HUES48 (cell line): ENCODE data around the gene CNTN5.
"Not testable (repeated sequence)": the region's sequence is repeated elsewhere in the genome, so short reads cannot be mapped to it uniquely, and the experiment has no call there.

Experiments
- H3K27ac ChIP-seq: one replicate; pipeline ENCODE4 v1.7.0; 2013; ENCODE audit warnings: low read depth, low read length, inconsistent platforms
- H3K27me3 ChIP-seq: 2 replicates; pipeline ENCODE4 v1.6.1; 2013; ENCODE audit warnings: mild to moderate bottlenecking, low read length; ENCODE audit not compliant: control insufficient read depth, insufficient read depth
- H3K36me3 ChIP-seq: 2 replicates; pipeline ENCODE4 v1.6.1; 2013; ENCODE audit warnings: low read length; ENCODE audit not compliant: control insufficient read depth, insufficient read depth
- H3K4me1 ChIP-seq: 2 replicates; pipeline ENCODE4 v1.6.1; 2013; ENCODE audit warnings: mild to moderate bottlenecking, low read length; ENCODE audit not compliant: control insufficient read depth, insufficient read depth
- H3K4me3 ChIP-seq: 2 replicates; pipeline ENCODE4 v1.5.1; 2013; ENCODE audit warnings: mild to moderate bottlenecking, low read depth, low read length
- H3K9ac ChIP-seq: 2 replicates; pipeline ENCODE4 v1.6.1; 2013; ENCODE audit warnings: mild to moderate bottlenecking, low read depth, low read length, moderate library complexity
- H3K9me3 ChIP-seq: 2 replicates; pipeline ENCODE4 v1.6.1; 2013; ENCODE audit warnings: low read length; ENCODE audit not compliant: control insufficient read depth, insufficient read depth

The CNTN5 gene

DNA sequence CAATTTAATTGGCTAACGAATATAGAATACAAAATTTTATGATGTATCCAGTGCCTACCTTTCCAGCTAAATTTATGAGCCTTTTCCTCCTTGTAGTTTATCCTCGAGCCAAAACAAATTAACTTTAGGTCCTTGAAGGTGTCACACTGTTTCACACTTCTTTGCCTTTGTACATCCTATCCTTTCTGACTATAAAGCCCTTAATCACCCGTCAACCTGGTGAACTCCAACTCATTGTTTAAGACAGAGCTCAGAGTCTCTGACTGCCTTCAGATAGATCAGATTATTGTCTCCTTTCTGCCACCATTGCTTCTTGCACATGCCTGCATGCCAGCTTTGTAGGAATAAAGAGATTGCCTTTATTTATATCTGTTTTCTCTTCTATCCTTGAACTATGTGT, 58.8 kb downstream of the CNTN5 start:
- Histone ChIP-seq H3K4me3 (no peak overlapping the region), H3K27ac (no peak overlapping the region), H3K9ac (no peak overlapping the region), H3K4me1 (no peaks in the 10 kb centered on the region), H3K9me3 (no peaks in the 10 kb centered on the region), H3K27me3 (no peaks in the 10 kb centered on the region), H3K36me3 (no peaks in the 10 kb centered on the region)

DNA sequence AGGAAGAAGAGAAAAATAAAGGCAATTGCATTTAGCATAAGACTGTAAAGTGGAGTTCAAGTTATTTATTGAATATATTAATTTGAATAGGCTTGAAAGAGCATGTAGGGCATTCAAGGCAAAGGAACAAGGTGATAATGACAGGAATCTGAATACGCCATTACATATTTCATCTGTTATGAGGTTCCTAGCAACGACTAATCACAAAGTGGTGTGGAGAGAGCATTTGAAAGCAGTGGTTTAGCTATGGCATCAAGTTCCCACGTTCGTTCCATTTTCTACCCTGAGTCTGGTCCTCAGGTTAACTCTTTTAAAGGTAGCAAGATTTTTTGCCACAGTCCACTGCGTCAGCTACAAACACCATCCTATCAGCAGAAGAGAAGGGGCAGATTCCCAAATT, 59.4 kb downstream of the CNTN5 start:
- no peak overlapping the region for H3K27ac ChIP-seq
- H3K9ac ChIP-seq: no peak overlapping the region
- no peaks in the 10 kb centered on the region for H3K4me1 ChIP-seq
- no peaks in the 10 kb centered on the region for H3K27me3 ChIP-seq
- no peaks in the 10 kb centered on the region for H3K9me3 ChIP-seq
- no peaks in the 10 kb centered on the region for H3K36me3 ChIP-seq
- no peak overlapping the region for H3K4me3 ChIP-seq

DNA sequence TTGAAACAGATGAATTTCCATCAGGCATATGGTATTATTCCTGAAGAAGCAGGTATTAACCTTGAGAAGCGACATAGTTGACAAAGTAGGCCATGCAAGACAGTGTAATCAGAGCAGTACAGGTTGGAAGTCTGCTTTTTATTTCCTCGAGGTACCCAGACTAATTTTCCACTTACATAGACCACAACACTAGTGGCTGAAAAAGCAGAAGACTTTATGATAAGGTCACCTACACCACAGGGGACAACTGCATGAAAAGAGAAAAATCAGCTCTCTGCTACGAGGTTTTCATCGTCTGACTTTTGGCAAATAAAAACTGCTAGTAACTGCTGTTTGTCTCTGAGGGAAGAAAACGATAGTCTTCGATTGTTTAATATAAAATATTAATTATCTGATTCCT, 77.5 kb downstream of the CNTN5 start:
- H3K27me3 ChIP-seq: no peaks in the 10 kb centered on the region
- no peak overlapping the region for H3K27ac ChIP-seq
- no peaks in the 10 kb centered on the region for H3K36me3 ChIP-seq
- no peak overlapping the region for H3K9ac ChIP-seq
- no peak overlapping the region for H3K4me3 ChIP-seq
- peaks cover 12% of the 10 kb centered on the region for H3K9me3 ChIP-seq
- no peaks in the 10 kb centered on the region for H3K4me1 ChIP-seq

GRCh38 chr11:99098751-99099150, 78.0 kb downstream of the CNTN5 start:
- Histone ChIP-seq H3K27ac (no peak overlapping the region), H3K9ac (no peak overlapping the region), H3K4me3 (no peak overlapping the region), H3K4me1 (no peaks in the 10 kb centered on the region), H3K9me3 (peaks cover 12% of the 10 kb centered on the region), H3K36me3 (no peaks in the 10 kb centered on the region), H3K27me3 (no peaks in the 10 kb centered on the region)

DNA sequence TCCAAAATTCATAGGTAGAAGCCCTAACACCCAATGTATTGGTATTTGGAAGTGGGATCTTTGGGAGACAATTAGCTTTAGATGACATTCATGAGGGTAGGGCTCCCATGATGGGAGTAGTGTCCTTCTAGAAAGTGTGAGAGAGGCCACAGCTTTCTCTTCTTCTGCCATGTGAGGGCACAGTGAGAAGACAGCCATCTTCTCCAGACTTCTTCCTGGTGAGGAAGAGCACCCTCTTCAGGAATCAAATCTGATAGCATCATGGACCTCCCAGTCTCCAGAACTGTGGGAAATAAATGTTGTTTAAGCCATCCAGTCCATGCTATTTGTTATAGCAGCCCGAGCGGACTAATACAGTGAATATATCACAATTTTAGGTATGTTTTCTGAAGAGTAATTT, 96.9 kb downstream of the CNTN5 start:
- H3K9ac ChIP-seq: no peak overlapping the region
- no peaks in the 10 kb centered on the region for H3K9me3 ChIP-seq
- H3K36me3 ChIP-seq: no peaks in the 10 kb centered on the region
- H3K27ac ChIP-seq: no peak overlapping the region
- H3K4me1 ChIP-seq: no peaks in the 10 kb centered on the region
- no peak overlapping the region for H3K4me3 ChIP-seq
- no peaks in the 10 kb centered on the region for H3K27me3 ChIP-seq

DNA sequence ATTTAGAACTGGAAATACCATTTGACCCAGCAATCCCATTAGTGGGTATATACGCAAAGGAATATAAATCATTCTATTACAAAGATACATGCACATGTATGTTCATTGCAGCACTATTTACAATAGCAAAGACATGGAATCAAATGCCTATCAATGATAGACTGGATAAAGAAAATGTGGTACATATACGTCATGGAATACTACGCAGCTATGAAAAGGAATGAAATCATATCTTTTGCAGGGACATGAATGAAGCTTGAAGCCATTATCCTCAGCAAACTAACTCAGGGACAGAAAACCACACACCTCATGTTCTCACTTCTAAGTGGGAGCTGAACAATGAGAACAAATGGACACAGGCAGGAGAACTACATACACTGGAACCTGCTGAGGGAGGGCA, 113.1 kb downstream of the CNTN5 start:
- not testable (repeated sequence) for H3K27ac ChIP-seq, H3K36me3 ChIP-seq, H3K4me3 ChIP-seq, H3K9ac ChIP-seq, H3K4me1 ChIP-seq, H3K27me3 ChIP-seq, H3K9me3 ChIP-seq

GRCh38 chr11:99135508-99135907, 114.8 kb downstream of the CNTN5 start:
- no peaks in the 10 kb centered on the region for H3K27me3 ChIP-seq
- no peaks in the 10 kb centered on the region for H3K9me3 ChIP-seq
- H3K4me3 ChIP-seq: no peak overlapping the region
- H3K27ac ChIP-seq: no peak overlapping the region
- no peak overlapping the region for H3K9ac ChIP-seq
- no peaks in the 10 kb centered on the region for H3K36me3 ChIP-seq
- H3K4me1 ChIP-seq: no peaks in the 10 kb centered on the region

DNA sequence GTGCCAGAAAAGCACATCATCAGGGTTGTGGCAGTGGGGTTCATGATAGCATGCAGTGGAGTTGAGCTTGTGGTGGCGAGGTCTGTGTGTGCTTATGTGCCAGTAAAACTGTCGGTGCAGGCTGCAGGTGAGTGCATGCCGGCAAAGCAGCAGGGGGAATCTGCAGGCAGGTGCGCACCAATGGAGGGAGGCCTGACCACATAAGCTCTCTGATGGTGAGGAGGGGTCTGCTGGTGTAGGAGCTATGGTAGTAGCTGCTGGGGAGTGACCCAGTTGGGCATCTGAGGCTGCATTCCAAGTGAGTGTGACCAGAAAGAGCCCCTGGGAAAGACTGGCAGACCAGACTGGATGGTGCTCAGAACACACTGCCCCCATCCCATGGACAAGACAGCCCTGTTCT, 121.5 kb downstream of the CNTN5 start:
- no peak overlapping the region for H3K27ac ChIP-seq
- no peak overlapping the region for H3K9ac ChIP-seq
- no peaks in the 10 kb centered on the region for H3K36me3 ChIP-seq
- no peak overlapping the region for H3K4me3 ChIP-seq
- no peaks in the 10 kb centered on the region for H3K9me3 ChIP-seq
- H3K4me1 ChIP-seq: no peaks in the 10 kb centered on the region
- H3K27me3 ChIP-seq: no peaks in the 10 kb centered on the region

GRCh38 chr11:99148352-99148751, 127.6 kb downstream of the CNTN5 start:
- Histone ChIP-seq H3K4me1 (no peaks in the 10 kb centered on the region), H3K36me3 (no peaks in the 10 kb centered on the region), H3K9me3 (no peaks in the 10 kb centered on the region), H3K4me3 (no peak overlapping the region), H3K9ac (no peak overlapping the region), H3K27ac (no peak overlapping the region), H3K27me3 (no peaks in the 10 kb centered on the region)

DNA sequence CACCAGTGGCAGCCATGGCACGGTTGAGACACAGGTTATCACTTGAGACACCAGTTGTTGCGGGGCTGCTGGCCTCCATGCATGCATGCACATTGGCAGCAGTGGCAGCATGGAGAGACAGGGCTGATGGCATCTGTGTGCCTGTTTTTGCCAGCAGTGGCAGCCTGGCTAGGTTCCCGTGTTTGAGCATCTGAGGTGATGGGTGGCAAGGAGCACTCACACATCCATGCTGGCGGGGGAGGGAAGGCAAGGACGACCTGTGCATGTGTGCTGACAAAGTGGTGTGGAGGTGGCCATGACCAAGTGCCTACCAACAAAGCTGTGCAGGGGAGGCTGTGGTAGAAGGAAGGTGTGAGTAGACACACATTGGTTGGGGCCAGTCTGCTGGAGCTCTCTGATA, 133.5 kb downstream of the CNTN5 start:
- Histone ChIP-seq H3K27ac (no peak overlapping the region), H3K9me3 (no peaks in the 10 kb centered on the region), H3K9ac (no peak overlapping the region), H3K4me3 (no peak overlapping the region), H3K4me1 (no peaks in the 10 kb centered on the region), H3K27me3 (no peaks in the 10 kb centered on the region), H3K36me3 (no peaks in the 10 kb centered on the region)

DNA sequence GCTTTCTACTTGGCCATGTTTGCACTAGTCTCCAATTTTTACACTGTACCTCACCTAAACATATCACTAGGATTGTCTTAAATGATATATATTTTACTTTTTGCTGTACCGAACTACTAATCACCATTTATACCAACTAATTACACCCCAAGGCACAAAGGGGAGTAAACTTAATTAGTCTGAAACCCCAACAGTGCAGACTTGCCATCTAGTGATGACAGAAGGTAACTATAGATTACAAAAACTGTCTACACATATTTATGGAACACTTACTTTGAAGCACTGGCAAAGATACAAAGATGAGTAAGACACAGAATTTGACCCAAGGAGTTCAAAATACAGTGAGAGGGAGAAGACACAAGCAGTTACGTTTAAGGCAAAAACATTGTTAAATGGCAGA, 139.7 kb downstream of the CNTN5 start:
- H3K9ac ChIP-seq: no peak overlapping the region
- H3K27me3 ChIP-seq: no peaks in the 10 kb centered on the region
- no peak overlapping the region for H3K4me3 ChIP-seq
- H3K9me3 ChIP-seq: no peaks in the 10 kb centered on the region
- H3K36me3 ChIP-seq: no peaks in the 10 kb centered on the region
- no peak overlapping the region for H3K27ac ChIP-seq
- H3K4me1 ChIP-seq: peaks cover 4% of the 10 kb centered on the region; the same call in 1 of the 2 replicates

GRCh38 chr11:99162819-99163218, 142.1 kb downstream of the CNTN5 start:
- H3K9me3 ChIP-seq: no peaks in the 10 kb centered on the region
- H3K27ac ChIP-seq: no peak overlapping the region
- H3K4me1 ChIP-seq: peaks cover 7% of the 10 kb centered on the region; the same call in 1 of the 2 replicates
- no peaks in the 10 kb centered on the region for H3K27me3 ChIP-seq
- no peak overlapping the region for H3K9ac ChIP-seq
- H3K4me3 ChIP-seq: no peak overlapping the region
- no peaks in the 10 kb centered on the region for H3K36me3 ChIP-seq
